ENCODE measurements around the gene TXNDC11.
A peak's percentile ranks its signal among the peaks of the same experiment; 100 is the strongest.

The TXNDC11 gene

DNA sequence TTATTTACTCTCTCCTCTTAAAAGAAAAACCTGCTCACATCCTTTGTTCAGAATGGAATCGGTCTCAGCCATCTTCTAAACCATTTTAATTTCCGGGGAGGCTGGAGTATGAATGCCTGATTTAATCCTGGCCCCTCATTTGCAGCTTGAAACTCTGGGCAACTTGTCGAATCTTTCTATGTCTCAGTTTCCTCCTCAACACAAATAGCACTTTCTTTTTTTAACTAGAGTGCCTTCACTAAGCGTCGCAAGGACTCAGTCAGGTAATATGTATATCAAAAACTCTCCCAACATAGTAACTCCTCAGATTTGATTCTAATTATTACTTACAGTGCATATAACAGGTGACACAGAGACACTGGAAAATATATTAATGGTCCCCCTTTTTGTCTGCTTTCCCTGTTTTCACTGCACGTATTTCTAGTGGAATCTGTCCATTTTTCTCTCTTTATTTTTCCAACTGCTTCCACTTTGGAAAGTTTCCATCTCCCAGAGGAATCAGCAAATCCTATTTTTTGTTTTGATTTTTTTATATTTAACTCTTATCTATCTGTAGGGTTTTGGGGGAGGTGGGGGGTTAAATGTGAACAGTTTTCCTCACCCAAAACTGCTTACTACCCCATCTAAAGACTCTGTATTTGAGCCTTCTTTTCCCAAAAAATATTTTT lies 55.8 kb downstream of the TXNDC11 start:
- DNase-seq = no peak

DNA sequence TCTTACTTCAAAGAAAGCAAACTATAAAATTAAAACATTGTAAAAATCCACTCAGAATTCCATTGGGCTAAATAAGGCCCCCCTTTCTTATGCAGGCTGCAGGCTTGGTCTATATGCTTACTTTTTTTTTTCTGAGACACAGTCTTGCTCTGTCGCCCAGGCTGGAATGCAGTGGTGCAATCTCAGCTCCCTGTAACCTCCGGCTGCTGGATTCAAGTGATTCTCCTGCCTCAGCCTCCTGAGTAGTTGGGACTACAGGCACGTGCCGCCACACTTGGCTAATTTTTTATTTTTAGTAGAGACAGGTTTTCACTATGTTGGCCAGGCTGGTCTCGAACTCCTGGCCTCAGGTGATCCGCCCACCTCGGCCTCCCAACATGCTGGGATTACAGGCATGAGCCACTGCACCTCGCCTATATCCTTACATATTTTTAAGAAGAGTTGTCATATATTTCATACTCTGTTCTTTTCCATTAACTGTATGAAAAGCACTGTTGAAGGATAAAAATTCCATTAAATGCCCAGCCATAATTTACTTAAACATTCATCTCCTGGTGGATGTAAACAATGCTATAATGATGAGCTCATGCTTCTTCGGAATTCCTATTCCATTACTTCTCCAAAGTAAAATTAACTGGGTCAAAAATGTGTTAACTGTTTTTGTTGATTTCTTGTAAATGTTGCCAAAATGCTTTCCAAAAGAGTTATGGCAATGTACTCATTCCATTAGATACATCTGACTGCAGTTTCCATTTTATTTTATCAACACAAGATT lies 56.6 kb downstream of the TXNDC11 start:
- DNase-seq = no peak

DNA sequence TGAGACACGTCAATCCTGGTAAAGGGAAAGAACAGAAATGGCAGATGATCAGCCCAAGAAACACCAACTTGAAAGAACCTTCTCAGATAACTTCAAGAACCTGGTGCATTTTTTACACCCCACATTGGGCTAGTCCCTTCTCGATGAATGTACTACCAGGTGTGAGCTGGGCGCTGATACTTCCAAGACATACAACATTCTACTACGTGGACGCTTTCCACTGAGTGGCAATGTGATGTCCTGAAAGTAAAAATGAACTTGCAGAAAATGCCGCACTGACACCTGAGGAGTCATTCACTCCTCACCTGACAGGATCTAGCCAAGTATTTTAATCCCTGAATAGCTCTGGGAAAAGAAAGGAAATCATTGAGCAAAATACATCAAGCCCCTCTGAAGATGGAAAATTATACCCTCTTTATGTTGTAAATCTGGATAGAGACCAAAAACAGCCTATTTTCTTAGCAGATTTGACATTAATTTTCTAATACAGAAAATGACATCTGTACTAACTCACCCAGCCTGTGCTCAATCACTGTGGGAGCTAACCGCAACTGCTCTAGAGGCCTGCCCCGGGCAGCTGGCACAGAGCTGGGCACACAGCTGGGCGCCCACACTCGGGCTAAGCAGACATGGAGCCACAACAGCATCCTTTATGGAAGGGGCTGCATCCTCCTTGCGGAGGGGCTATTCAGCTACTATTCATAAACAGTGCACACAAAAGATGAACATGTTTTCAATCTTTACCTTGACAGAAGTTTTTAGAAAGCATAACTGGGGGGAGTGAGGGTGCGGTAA lies 58.2 kb downstream of the TXNDC11 start:
- DNase-seq = no peak

DNA sequence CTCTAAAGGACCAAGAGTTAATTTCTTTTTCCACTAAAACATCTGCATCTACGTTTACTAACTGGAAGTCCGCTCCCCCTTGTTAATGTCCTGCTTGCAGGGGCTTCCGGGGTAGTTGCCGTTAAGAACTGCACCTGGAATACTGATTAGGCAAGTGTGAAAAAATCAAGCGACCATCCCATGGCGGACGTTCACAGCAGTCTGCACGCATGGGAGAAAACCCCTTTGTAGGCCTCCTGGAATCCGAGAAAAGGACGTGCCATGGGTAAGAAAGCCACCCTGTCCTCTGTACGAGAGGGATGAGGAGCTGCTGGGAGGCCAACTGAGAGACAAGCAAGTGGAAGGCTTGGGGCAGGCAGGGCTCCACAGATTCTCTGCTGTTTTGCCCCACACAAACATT lies 59.5 kb downstream of the TXNDC11 start:
- DNase-seq = no peak

- DNase-seq = no peak
Observed at GRCh38 chr16:11682655-11683096, 60.0 kb downstream of the TXNDC11 start.

DNA sequence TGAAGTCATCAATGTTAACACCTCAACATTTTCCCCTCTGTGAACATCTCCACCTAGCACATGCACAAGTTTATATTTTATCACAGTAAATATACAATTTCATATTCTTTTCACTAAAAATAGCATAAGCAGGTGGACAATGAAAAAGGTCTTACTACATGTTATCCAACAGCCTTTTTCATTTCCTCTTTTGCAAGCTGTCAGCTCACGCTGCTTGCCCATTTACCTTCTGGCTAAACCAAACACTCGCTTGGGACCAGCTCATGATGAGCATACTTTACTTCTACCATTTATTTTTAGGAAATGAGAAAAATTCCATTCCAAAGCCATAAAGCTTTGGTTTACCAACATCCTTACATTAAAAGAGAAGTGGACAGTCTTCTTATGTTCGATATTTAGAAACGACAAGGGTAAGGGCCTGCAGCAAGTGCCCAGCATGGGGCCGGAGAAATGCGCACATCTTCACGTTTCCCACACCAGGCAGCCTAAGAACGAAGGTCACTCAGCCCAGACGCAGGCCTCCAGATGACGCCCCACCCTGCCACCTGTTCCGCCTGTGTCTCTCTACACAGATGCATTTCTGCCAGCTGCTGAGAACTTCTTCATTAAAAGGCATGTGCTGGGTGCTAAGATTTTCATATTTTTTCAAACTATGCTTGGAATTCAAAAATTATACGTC lies 60.5 kb downstream of the TXNDC11 start:
- DNase-seq = peak; percentile 43

DNA sequence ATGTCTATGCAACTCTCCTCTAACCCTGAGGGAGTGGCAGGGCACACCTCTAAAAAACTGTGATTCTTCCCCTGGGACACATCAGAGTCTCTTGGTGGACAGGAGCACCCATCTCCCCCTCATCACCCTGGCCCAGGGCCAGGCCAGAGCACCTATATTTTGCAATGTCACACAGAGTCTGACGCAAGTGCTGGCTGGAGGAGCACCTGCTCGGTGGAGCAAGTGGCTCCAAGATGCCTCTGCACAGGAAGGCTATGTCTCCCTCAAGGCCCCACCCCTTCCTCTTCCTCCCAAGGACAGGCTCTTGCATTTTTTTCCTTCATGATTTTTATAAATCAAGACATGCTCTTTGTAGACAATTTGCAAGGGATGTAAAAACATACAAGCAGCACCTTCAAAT lies 61.1 kb downstream of the TXNDC11 start:
- no peak for DNase-seq

GRCh38 chr16:11679941-11680911 lies 62.4 kb downstream of the TXNDC11 start:
- no peak for DNase-seq

- DNase-seq = no peak
Observed at GRCh38 chr16:11679250-11679649, 63.4 kb downstream of the TXNDC11 start.

GRCh38 chr16:11677959-11678881 lies 64.4 kb downstream of the TXNDC11 start:
- DNase-seq = no peak

GRCh38 chr16:11677451-11677951 lies 65.2 kb downstream of the TXNDC11 start:
- DNase-seq = no peak

- DNase-seq = no peak
Observed at GRCh38 chr16:11676799-11677198, 65.9 kb downstream of the TXNDC11 start.

GRCh38 chr16:11675561-11676511 lies 66.8 kb downstream of the TXNDC11 start:
- DNase-seq = no peak

DNA sequence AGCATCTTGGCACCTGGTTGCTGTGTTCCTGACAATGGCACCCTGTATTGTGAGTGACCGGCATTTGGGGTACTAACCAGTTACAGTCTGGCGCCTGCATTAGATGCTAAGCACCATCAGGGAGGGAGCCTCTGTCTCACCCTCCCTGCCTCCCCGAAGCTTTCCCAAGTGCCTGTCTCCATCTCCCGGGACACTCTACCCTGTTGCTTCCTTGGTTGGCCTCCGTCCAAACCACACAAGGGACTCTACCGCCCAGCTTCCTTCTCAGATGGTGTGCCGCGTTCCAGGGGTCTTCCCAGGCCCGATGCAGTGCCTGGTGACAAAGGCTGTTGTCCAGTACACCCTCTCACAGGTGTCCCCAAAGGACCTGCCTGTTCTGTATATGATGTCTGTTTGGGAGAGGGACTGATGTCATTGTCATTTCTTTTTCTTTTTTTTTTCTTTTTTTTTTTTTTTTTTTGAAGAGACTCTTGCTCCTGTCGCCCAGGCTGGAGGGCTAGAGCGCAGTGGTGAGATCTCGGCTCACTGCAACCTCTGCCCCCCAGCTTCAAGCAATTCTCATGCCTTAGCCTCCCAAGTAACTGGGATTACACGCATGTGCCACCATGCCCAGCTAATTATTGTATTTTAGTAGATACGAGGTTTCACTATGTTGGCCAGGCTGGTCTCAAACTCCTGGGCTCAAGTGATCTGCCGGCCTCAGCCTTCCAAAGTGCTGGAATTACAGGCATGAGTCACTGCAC lies 67.7 kb downstream of the TXNDC11 start:
- no peak for DNase-seq

- DNase-seq = no peak
Observed at GRCh38 chr16:11674001-11674817, 68.4 kb downstream of the TXNDC11 start.

- no peak for DNase-seq
Observed at GRCh38 chr16:11673091-11674000, 69.3 kb downstream of the TXNDC11 start.
